GM18517 (cell line): ENCODE data around the gene FHAD1.
"Not testable (repeated sequence)": the region's sequence is repeated elsewhere in the genome, so short reads cannot be mapped to it uniquely, and the experiment has no call there.

Experiments
- ATAC-seq: cut with Tn5 transposase; IDR thresholded peaks from one replicate; pipeline ENCODE4 v1.9.1; 2021; ENCODE audit warnings: mild to moderate bottlenecking, moderate library complexity; ENCODE audit not compliant: unreplicated experiment

The FHAD1 gene

DNA sequence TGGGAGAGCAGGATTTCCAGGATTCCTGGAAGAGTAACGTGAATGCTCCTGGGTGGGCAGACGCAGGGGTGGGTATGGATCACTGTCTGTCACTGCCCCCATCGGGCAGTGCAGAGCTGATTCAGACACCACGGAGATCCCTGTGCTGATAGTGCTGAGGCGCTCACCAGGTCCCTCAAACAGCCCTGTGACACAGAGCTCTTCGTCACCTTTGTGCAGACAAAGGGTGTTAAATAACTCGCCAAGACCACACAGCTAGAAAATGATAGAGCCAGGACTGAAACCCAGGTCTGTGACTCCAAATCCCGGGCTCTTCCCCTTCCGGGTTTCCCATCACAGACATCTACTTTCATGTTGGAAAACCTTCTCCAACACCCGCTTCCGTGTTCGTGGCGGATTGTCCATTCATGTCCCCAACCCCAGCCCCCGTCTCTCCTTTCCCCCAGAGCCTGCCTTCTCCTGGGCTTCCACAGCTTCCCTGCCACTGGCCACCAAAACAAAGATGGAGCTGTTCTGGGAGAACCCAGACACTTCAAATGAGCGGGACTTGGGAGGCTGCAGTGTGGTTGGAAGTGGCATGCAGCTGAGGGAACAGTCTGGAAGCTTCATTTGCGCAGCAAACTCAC, 165.3 kb downstream of the FHAD1 start:
- ATAC-seq, result no peak

DNA sequence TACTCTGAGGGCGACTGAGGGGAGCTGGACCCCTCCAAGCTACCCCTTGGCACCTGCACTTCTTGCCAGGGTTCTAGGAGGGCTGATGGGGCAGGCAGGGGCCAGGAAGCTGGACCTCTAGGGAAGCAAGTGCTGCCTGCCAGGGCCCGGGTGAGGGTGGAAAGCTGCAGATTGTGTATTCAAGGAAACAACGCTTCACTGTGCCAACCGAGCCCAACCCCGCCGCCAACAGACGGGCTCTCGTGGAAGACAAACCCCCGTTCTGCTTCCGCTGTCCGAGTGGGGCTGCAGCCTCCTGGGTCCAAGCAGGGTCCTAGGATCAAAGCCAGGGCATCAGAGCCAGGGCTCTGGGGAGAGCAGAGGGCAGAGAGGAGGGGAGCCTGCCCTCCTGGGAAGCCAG, 165.8 kb downstream of the FHAD1 start:
- no peak for ATAC-seq

DNA sequence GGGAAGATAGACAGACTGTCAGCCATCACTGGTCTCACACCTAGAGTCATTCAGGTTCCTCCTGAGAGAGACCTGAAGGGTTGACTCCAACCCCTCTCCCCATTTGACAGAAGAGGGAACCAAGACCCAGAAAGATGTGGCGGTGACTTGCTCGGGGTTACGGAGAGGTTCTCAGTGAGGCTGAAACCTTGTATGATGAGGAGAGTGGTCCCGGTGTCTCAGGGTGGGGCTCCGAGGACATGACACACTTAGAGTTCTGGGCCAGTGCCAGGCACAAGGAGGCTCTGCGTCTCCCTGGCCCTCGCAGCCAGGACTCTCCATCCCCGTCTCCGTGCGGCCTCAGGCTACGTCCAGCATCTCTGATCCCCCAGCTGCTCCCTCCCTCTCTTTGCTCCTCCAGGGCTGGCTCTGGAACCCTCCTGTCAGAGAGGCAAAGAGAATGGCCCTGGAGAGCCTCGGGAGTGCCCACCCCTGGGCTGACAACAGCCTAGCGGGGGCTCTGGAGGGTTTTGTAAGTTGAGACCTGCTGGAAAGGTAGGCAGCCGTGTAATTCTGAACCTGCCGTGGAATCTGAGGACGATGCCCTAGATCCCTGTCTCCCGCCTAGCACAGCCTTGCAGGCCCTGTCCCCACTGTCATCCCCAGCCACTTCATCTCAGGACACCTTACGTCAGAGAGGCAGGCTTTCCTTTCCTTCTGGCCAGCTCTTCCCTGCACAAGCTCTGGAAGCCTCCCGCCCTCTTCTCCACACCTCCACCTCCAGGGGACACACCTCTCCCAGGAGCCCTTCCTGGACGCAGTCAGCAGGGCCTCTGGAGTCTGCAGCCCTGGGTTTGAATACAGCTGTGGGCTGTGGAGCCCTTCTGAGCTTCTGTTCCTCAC, 166.8 kb downstream of the FHAD1 start:
- ATAC-seq, result no peak

GRCh38 chr1:15414445-15414983, 167.5 kb downstream of the FHAD1 start:
- ATAC-seq, result no peak

GRCh38 chr1:15417059-15417934, 170.3 kb downstream of the FHAD1 start:
- no peak for ATAC-seq

- ATAC-seq, result no peak
Observed at GRCh38 chr1:15418806-15419515, 171.9 kb downstream of the FHAD1 start.

- ATAC-seq, result no peak
Observed at GRCh38 chr1:15420853-15421465, 173.9 kb downstream of the FHAD1 start.

DNA sequence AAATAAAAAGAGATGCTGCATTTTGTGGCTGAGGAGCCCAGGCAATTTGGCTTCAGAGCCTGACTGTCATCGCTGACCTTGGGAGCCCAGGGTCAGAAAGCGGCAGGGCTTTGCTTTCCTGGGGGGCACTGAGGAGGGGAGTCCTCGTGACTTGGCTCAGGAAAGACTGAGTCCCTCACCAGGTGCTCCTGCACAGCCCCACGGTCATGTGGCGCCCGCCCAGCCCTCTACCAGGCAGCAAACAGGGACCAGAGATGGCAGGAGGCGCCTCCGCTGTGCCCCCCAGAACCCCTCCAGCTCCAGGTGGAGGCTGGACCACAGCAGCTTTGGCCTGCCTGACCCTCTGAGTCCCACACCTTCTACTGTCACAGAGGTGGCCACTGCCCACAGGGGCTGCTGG, 175.8 kb downstream of the FHAD1 start:
- ATAC-seq, result no peak

- no peak for ATAC-seq
Observed at GRCh38 chr1:15423355-15424077, 176.5 kb downstream of the FHAD1 start.

DNA sequence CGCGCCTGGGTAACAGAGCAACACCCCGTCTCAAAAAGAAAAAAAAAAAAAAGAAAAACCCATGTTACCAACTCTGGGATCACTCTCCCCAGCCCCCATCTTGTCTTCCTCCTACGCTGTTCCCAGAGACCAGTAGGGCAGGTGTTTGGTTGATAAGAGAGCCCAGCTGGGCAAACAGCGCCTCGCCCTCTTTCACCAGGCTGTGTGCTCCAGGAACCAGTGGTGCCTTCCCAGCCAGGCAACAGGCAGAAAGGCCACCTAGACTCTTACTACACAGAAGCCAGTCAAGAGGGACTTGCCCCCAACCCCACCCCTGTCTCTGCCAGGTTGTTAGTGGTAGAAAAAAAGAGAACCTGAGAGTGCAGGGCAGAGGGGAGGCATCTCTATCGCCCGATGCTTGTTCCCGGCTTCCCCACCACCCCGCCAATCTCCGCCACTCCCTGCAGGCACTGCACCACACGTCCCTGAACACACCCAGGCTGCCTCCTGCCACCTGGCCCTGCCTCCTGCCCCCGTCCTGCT, 177.2 kb downstream of the FHAD1 start:
- no peak for ATAC-seq

GRCh38 chr1:15424981-15425380, 178.0 kb downstream of the FHAD1 start:
- no peak for ATAC-seq

DNA sequence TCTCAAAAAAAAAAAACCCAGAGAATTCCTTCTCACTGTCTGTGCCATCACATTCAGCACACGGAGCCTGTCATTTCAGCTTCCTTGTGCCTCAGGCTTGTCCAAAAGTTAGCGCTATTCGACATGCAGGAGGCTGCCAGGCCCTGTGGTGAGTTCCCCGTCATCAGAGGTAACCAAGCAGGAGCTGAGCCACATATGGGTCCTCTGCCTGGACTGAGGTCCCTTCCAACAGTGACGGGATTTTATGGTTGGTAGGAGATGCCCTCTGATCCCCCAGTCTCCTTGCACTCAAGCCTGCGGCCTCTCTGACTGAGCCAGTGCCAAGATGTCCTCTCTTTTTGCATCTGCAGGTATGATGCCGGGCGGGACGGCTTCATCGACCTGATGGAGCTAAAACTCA, 178.5 kb downstream of the FHAD1 start:
- ATAC-seq, result no peak

- no peak for ATAC-seq
Observed at GRCh38 chr1:15425958-15426357, 178.9 kb downstream of the FHAD1 start.

GRCh38 chr1:15426492-15427279, 179.7 kb downstream of the FHAD1 start:
- no peak for ATAC-seq

- no peak for ATAC-seq
Observed at GRCh38 chr1:15427280-15427666, 180.2 kb downstream of the FHAD1 start.

DNA sequence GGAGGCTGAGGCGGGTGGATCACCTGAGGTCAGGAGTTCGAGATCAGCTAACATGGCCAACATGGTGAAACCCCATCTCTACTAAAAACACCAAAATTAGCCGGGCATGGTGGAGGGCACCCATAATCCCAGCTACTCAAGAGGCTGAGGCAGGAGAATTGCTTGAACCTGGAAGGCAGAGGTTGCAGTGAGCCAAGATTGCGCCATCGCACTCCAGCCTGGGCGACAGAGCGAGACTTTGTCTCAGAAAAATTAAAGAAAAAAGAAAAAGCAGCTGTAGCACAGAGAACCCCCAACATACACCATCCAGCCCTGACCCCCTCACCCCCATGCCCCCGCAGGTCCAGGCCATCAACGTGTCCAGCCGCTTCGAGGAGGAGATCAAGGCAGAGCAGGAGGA, 181.2 kb downstream of the FHAD1 start:
- not testable (repeated sequence) for ATAC-seq

DNA sequence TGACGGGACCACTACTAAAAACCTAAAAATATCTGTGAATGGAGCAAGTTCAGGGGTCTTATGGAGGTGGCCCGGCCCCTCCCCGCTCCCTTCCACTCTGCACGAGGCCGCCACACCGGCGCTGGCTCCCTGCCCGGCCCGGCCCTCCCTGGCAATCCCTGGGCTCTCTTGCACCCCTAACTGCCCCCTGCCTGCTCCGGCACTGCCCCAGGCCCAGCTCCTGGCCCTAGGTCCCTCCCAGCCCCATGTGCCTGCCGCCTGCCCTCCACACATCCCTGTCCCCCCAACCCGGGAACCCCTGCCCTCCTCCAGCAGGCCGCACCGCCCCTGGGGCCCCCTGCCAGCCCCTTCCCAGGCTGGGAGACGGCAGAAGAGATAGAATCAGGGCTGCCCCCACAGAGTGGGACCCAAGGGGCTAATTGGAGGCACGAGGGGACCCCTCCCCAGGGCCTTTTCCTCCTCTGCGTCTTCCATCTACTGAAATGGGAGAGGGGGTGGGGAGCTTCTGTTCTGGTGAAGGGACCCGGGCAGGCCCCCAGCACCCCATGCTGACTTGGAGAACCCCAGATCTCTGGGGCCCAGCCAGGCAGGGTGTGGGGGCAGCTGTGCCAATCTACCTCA, 181.9 kb downstream of the FHAD1 start:
- no peak for ATAC-seq

- ATAC-seq, result no peak
Observed at GRCh38 chr1:15429701-15430149, 182.7 kb downstream of the FHAD1 start.
